Activated naive CD8-positive, alpha-beta T cell treated with anti-CD3 and anti-CD28 coated beads, Interleukin-2, amount 10 ng/mL, durations not matched to agents 7 days and 5 days (primary cell): Measurements from ENCODE around the gene OR8A1. TPM values are rescaled to one million over a fixed set of nuclear protein-coding genes. Genes with fewer than 3 reads are reported as not detected.
"Not testable (repeated sequence)": the region's sequence is repeated elsewhere in the genome, so short reads cannot be mapped to it uniquely, and the experiment has no call there.

Experiments
- ATAC-seq: fragments of 150-1000 bp; cut with Tn5 transposase; one replicate; pipeline ENCODE4 v1.10.0; 2021; ENCODE audit warnings: low read depth, moderate library complexity
- POLR2A ChIA-PET: fragments of 350-600 bp; sonication (Branson Sonifier 250); formaldehyde crosslinking; loops from one replicate; lab custom pipeline; 2021; ENCODE audit warnings: antibody characterized with exemption; lab: Charles Lee
- DNase-seq: peaks from one replicate; pipeline ENCODE4 v3.0.0; 2021
- H3K27ac Mint-ChIP-seq: one replicate; pipeline ENCODE4 v1.8.0; 2022; ENCODE audit warnings: mild to moderate bottlenecking, mixed read lengths
- H3K27me3 Mint-ChIP-seq: one replicate; pipeline ENCODE4 v1.8.0; 2022; ENCODE audit warnings: mild to moderate bottlenecking, moderate library complexity, mixed read lengths
- H3K36me3 Mint-ChIP-seq: one replicate; pipeline ENCODE4 v1.8.0; 2021; ENCODE audit warnings: mild to moderate bottlenecking, mixed read lengths
- H3K4me1 Mint-ChIP-seq: one replicate; pipeline ENCODE4 v1.8.0; 2021; ENCODE audit warnings: mixed read lengths
- H3K4me3 Mint-ChIP-seq: one replicate; pipeline ENCODE4 v1.8.0; 2022; ENCODE audit warnings: mild to moderate bottlenecking, moderate library complexity, mixed read lengths
- H3K9me3 Mint-ChIP-seq: one replicate; pipeline ENCODE4 v1.8.0; 2021; ENCODE audit warnings: mixed read lengths
- total RNA-seq, 2 experiments: library from RNA; stranded (reverse); gene quantifications; one replicate each; pipeline ENCODE4 v1.2.3, GENCODE V29; 2021

Gene OR8A1
- total RNA-seq, 2 experiments from 2014 or later: not detected

- H3K9me3 Mint-ChIP-seq, ATAC-seq, H3K4me1 Mint-ChIP-seq, POLR2A ChIA-PET, H3K4me3 Mint-ChIP-seq, H3K36me3 Mint-ChIP-seq, H3K27me3 Mint-ChIP-seq, DNase-seq: not testable (repeated sequence)
- peak overlapping the region; percentile 49 for H3K27ac Mint-ChIP-seq
Measured at GRCh38 chr11:124602723-124603122, 32.9 kb downstream of the OR8A1 start.

GRCh38 chr11:124605719-124606118, 35.9 kb downstream of the OR8A1 start:
- H3K36me3 Mint-ChIP-seq: no peaks in the 10 kb centered on the region
- no peaks in the 10 kb centered on the region for H3K9me3 Mint-ChIP-seq
- POLR2A ChIA-PET: no interaction called here
- DNase-seq (no peak), ATAC-seq (no peak)
- H3K27me3 Mint-ChIP-seq: peaks cover 2% of the 10 kb centered on the region
- H3K27ac Mint-ChIP-seq: no peak overlapping the region
- H3K4me1 Mint-ChIP-seq: peaks cover 3% of the 10 kb centered on the region
- no peak overlapping the region for H3K4me3 Mint-ChIP-seq

GRCh38 chr11:124608147-124608546, 38.4 kb downstream of the OR8A1 start:
- ATAC-seq (no peak), DNase-seq (no peak)
- no peaks in the 10 kb centered on the region for H3K27me3 Mint-ChIP-seq
- no peaks in the 10 kb centered on the region for H3K36me3 Mint-ChIP-seq
- no peak overlapping the region for H3K27ac Mint-ChIP-seq
- H3K4me1 Mint-ChIP-seq: peaks cover 15% of the 10 kb centered on the region
- POLR2A ChIA-PET: no interaction called here
- H3K4me3 Mint-ChIP-seq: no peak overlapping the region
- no peaks in the 10 kb centered on the region for H3K9me3 Mint-ChIP-seq

- Mint-ChIP-seq H3K27me3 (peaks cover 5% of the 10 kb centered on the region), H3K9me3 (no peaks in the 10 kb centered on the region), H3K4me1 (peaks cover 15% of the 10 kb centered on the region), H3K36me3 (no peaks in the 10 kb centered on the region), H3K27ac (no peak overlapping the region), H3K4me3 (no peak overlapping the region)
- ATAC-seq: no peak
- no peak for DNase-seq
- POLR2A ChIA-PET: no interaction called here
Measured at GRCh38 chr11:124610295-124610694, 40.5 kb downstream of the OR8A1 start.

- Mint-ChIP-seq H3K36me3 (no peaks in the 10 kb centered on the region), H3K27me3 (peaks cover 5% of the 10 kb centered on the region), H3K4me3 (no peak within 1 kb of the TSS), H3K4me1 (peaks cover 12% of the 10 kb centered on the region), H3K27ac (peak within 1 kb of the TSS; percentile 57), H3K9me3 (no peaks in the 10 kb centered on the region)
- POLR2A ChIA-PET: no interaction called here
- DNase-seq (no peak), ATAC-seq (no peak)
Measured at GRCh38 chr11:124611064-124611463, 41.3 kb downstream of the OR8A1 start, which contains the start of gene PANX3. PANX3 (plus strand) TSS chr11:124611428; CDS start chr11:124611557, 129 bp downstream.

GRCh38 chr11:124612045-124612444, 42.2 kb downstream of the OR8A1 start:
- Mint-ChIP-seq H3K9me3 (no peaks in the 10 kb centered on the region), H3K27ac (peak overlapping the region; percentile 57), H3K4me1 (peaks cover 12% of the 10 kb centered on the region), H3K4me3 (no peak overlapping the region), H3K27me3 (peaks cover 5% of the 10 kb centered on the region), H3K36me3 (no peaks in the 10 kb centered on the region)
- POLR2A ChIA-PET: interaction anchor here (0.7 to 1.7 kb wide), 4 partner anchors 10 to 496 kb away, joined by 3 to 5 read pairs (median 4); partner anchors contain the start of gene TBRG1
- peak; percentile 99 for ATAC-seq
- peak; percentile 34 for DNase-seq

GRCh38 chr11:124612567-124613246, 42.9 kb downstream of the OR8A1 start:
- Mint-ChIP-seq H3K27me3 (peaks cover 5% of the 10 kb centered on the region), H3K36me3 (no peaks in the 10 kb centered on the region), H3K9me3 (no peaks in the 10 kb centered on the region), H3K4me1 (peaks cover 12% of the 10 kb centered on the region), H3K27ac (no peak overlapping the region), H3K4me3 (no peak overlapping the region)
- POLR2A ChIA-PET: interaction anchor here (1.3 to 1.7 kb wide), 2 partner anchors 10 to 26 kb away, joined by 3 read pairs; no protein-coding TSS in a partner anchor
- ATAC-seq: no peak
- no peak for DNase-seq

- H3K9me3 Mint-ChIP-seq: no peaks in the 10 kb centered on the region
- ATAC-seq: no peak
- H3K36me3 Mint-ChIP-seq: no peaks in the 10 kb centered on the region
- POLR2A ChIA-PET: no interaction called here
- peaks cover 6% of the 10 kb centered on the region for H3K4me1 Mint-ChIP-seq
- no peak overlapping the region for H3K27ac Mint-ChIP-seq
- no peak overlapping the region for H3K4me3 Mint-ChIP-seq
- H3K27me3 Mint-ChIP-seq: peaks cover 4% of the 10 kb centered on the region
- DNase-seq: no peak
Measured at GRCh38 chr11:124618863-124619262, 49.1 kb downstream of the OR8A1 start.

Other genes starting within 250 kb of the OR8A1 start
- not detected for gene OR8D2, start 249.8 kb upstream of the OR8A1 start, total RNA-seq
- not detected for gene OR8B2, start 185.5 kb upstream of the OR8A1 start, total RNA-seq
- gene OR8B3, start 171.0 kb upstream of the OR8A1 start, total RNA-seq: not detected
- not detected for gene OR8B4, start 145.1 kb upstream of the OR8A1 start, total RNA-seq
- not detected for gene OR8B8, start 124.3 kb upstream of the OR8A1 start, total RNA-seq
- gene OR8B12, start 26.3 kb upstream of the OR8A1 start, total RNA-seq: not detected
- not detected for gene PANX3, start 41.4 kb downstream of the OR8A1 start, total RNA-seq
- gene TBRG1, start 52.9 kb downstream of the OR8A1 start, total RNA-seq: 10 to 100 TPM; 53.1 to 55.3 TPM
- gene SIAE, start 103.7 kb downstream of the OR8A1 start, total RNA-seq: 1 to 10 TPM; 4.4 to 5.2 TPM
- gene SPA17, start 103.9 kb downstream of the OR8A1 start, total RNA-seq: 1 to 10 TPM; 1.5 to 3.0 TPM
- 1 to 10 TPM; 4.0 to 5.3 TPM for gene NRGN, start 169.9 kb downstream of the OR8A1 start, total RNA-seq
- gene VSIG2, start 182.3 kb downstream of the OR8A1 start, total RNA-seq: under 1 TPM in 1 of 2 experiments, not detected in 1; 0.34 TPM
- under 1 TPM; 0.91 to 0.97 TPM for gene ESAM, start 192.3 kb downstream of the OR8A1 start, total RNA-seq
- 10 to 100 TPM; 13.1 to 13.5 TPM for gene MSANTD2, start 230.4 kb downstream of the OR8A1 start, total RNA-seq